Measurements from ENCODE around the gene EXOSC2.
A peak's percentile ranks its signal among the peaks of the same experiment; 100 is the strongest.

The EXOSC2 gene

DNA sequence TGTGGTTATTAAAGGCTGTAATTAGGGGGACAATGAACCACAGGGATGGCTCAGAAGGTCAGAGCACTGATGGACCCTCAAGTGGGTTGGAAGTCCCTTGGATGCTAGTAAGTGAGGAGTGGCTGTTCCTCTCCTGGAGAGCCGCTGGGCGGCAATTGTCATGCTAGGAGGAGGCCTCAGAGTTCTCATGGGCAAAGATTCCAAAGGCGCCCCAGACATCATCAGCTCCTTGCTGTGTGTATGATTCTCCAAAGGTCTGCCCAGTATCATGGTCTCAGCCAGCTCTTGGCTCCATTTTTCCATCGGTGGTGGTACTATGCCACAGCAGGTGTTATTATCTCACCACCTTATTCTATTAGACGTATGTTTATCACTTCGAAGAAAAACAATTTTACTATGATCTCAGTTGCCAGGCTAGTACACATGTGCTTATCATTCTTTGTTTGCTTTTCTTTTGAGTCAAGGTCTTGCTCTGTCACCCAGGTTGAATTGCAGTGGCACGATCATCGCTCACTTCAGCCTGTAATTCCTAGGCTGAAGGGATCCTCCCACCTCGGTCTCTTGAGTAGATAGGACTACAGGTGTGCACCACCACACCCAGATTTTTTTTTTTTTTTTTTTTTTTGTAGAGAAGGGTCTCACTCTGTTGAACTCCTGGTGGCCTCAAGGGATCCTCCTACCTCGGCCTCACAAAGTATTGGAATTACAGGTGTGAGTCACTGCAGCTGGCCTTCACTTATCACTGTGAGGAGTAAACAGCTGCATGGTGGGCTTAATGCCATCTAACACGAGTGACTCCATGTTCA lies 46.8 kb downstream of the EXOSC2 start:
- no peak for DNase-seq

- DNase-seq, result no peak
Measured at GRCh38 chr9:130741024-130741305, 47.4 kb downstream of the EXOSC2 start.

DNA sequence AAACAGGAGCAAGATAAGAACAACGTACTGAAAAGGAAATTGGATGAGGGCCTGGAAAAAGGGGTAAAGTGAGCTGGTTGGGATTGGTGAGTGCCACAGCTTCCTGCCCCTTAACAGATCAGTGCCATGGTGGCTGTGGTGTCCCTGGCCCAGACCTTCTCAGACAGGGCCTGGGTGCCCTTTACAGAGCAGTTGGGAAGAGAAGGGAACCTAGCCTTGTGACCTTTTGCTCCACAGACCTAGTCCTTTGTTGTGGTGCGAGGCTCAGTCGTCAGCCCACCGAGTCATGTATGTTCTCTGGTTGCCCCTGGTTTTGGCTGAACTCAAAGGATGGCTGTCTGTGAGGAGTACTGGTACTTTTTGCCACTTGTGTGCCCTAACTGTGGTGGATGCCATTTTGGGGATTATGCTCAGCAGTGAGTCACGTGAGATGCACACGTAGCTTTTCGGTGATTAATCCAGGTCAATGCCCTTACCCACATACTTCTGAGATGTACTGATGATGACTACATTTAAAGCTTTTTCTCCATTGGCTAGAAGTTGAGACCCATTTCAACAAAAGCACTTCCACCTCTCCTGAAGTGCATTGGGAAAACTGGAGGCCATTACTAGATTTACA lies 48.4 kb downstream of the EXOSC2 start:
- no peak for DNase-seq

DNA sequence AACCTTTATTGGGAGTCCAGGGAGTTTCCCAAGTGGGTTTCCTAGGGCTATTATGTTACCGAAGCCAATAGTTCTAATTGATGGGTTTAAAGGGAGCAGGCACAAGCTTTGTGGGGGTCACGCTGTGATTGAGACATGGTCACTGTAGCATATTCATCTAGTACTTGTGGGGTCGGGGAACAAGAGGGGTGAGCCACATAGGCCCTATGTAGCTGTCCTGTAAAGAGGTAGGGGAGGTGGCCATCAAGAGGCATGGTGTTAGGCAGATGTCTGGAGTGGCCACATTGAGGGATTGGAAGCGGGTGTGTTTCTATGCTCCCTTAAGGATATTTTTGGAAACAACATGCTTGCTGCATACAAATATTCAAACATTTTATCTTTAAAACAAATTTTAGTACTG lies 50.1 kb downstream of the EXOSC2 start:
- no peak for DNase-seq

GRCh38 chr9:130745210-130745800 lies 51.7 kb downstream of the EXOSC2 start:
- no peak for DNase-seq

GRCh38 chr9:130745829-130746228 lies 52.2 kb downstream of the EXOSC2 start:
- DNase-seq, result no peak

DNA sequence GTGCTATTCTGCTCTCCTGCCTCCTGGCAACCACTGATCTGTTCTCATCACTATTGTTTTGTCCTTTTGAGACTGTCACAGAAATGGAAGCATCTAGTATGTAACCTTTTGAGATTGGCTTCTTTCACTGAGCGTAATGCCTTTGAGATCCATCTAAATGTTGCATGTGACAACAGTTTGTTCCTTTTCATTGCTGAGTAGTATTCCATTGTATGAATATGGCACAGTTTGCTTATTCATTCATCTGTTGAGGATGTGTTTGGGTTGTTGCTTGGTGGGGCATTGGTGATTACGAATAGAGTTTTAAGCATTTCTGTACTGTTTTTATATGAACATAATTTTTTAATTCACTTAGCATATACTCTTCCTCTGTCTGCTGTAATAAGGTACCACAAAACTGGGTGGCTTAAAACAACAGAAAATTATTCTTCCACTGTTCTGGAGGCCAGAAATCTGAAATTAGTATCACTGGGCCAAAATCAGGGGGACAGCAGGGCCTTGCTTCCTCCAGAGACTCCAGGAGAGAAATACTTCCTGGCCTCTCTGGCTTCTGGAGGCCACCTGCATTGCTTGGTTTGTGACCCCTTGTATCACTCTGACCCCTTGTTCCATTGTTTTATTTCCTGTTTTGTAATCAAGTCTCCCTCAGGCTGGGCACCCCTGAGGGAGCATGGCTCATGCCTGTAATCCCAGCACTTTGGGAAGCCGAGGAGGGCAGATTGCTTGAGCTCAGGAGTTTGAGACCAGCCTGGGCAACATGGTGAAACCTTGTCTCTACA lies 53.0 kb downstream of the EXOSC2 start:
- DNase-seq, result no peak

DNA sequence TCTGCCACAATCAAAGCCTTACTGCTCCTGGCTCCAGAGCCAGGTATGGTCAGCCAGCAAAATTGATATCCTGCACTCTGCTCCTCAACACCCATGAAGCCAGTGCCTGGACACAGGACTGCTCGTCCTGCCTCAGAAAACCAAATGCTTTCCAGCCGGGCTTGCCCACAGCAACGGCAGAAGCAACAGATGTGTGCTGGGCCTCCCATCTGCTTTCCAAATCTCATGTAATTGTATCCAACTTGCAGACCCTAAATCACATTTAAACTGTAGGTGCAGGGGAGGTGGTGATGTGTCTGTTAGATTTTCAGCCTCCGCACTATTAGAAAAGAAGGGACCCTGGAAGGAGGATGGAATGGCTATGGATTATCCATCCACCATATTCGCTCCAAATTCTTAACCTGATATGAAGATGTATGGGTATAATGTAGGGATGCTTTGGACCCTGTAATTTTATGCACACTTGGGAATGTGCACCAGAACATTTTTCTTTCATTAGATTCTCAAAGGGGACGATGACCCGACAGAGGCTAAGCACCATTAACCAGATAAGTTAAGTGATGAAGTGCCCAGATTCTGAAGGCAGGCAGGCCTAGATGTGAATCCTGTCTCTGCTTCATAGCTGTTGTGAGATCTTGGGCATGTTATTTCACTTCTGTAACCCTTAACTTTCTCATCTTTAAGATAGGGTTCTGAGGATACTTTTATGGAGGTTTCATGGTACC lies 58.2 kb downstream of the EXOSC2 start:
- DNase-seq, result peak; percentile 56

All from NCI-H2171 (cell line).